Ishikawa (cell line): ENCODE measurements around the gene ACVR2A.

Experiments
- CEBPB ChIP-seq: IDR thresholded peaks from 2 replicates; pipeline ENCODE4 v1.6.1; 2012
- CREB1 ChIP-seq: IDR thresholded peaks from 2 replicates; pipeline ENCODE4 v1.6.1; 2012; ENCODE audit warnings: low read depth
- EGR1 ChIP-seq: IDR thresholded peaks from 2 replicates; pipeline ENCODE4 v1.6.1; 2012
- EP300 ChIP-seq: IDR thresholded peaks from 2 replicates; pipeline ENCODE4 v1.6.1; 2012; ENCODE audit warnings: borderline replicate concordance
- FOXM1 ChIP-seq: IDR thresholded peaks from 2 replicates; pipeline ENCODE4 v1.6.1; 2012; ENCODE audit warnings: low read depth, borderline replicate concordance
- MAX ChIP-seq: IDR thresholded peaks from 2 replicates; pipeline ENCODE4 v1.6.1; 2012
- NFIC ChIP-seq: IDR thresholded peaks from 2 replicates; pipeline ENCODE4 v1.6.1; 2012
- RAD21 ChIP-seq: IDR thresholded peaks from 2 replicates; pipeline ENCODE4 v1.6.1; 2012; ENCODE audit warnings: low read depth
- REST ChIP-seq: IDR thresholded peaks from 2 replicates; pipeline ENCODE4 v1.6.1; 2012; ENCODE audit warnings: low read depth, mild to moderate bottlenecking
- TAF1 ChIP-seq: IDR thresholded peaks from 2 replicates; pipeline ENCODE4 v1.6.1; 2012; ENCODE audit warnings: low read depth, mild to moderate bottlenecking
- TCF12 ChIP-seq: IDR thresholded peaks from 2 replicates; pipeline ENCODE4 v1.6.1; 2012; ENCODE audit warnings: low read depth
- TEAD4 ChIP-seq: IDR thresholded peaks from 2 replicates; pipeline ENCODE4 v1.6.1; 2012
- USF1 ChIP-seq: IDR thresholded peaks from 2 replicates; pipeline ENCODE4 v1.6.1; 2012
- YY1 ChIP-seq: IDR thresholded peaks from 2 replicates; pipeline ENCODE4 v1.6.1; 2012; ENCODE audit warnings: low read depth
- ZBTB7A ChIP-seq: IDR thresholded peaks from 2 replicates; pipeline ENCODE4 v1.6.1; 2012; ENCODE audit warnings: low read depth

ACVR2A gene

GRCh38 chr2:147810883-147811765 is 33.7 kb upstream of the ACVR2A start:
- TF ChIP-seq REST (no peak), ZBTB7A (no peak)

GRCh38 chr2:147818741-147819140 is 26.1 kb upstream of the ACVR2A start:
- TF ChIP-seq USF1 (no peak), REST (no peak), YY1 (no peak)

GRCh38 chr2:147824620-147825019 is 20.2 kb upstream of the ACVR2A start:
- TF ChIP-seq TCF12 (no peak), RAD21 (no peak), YY1 (no peak), FOXM1 (no peak), TEAD4 (no peak), CEBPB (no peak), ZBTB7A (no peak), MAX (no peak), EGR1 (no peak), NFIC (no peak)

GRCh38 chr2:147826278-147827087 is 18.3 kb upstream of the ACVR2A start:
- TF ChIP-seq FOXM1 = no peak
- no peak for TF ChIP-seq EGR1
- TF ChIP-seq TAF1 = no peak
- no peak for TF ChIP-seq CEBPB
- no peak for TF ChIP-seq USF1
- TF ChIP-seq TCF12 = no peak
- no peak for TF ChIP-seq RAD21
- no peak for TF ChIP-seq MAX
- TF ChIP-seq TEAD4 = no peak
- TF ChIP-seq ZBTB7A = no peak
- TF ChIP-seq EP300 = no peak
- TF ChIP-seq CREB1 = no peak
- TF ChIP-seq NFIC = no peak
- TF ChIP-seq REST = no peak
- no peak for TF ChIP-seq YY1

- no peak for TF ChIP-seq CEBPB
- no peak for TF ChIP-seq TEAD4
- no peak for TF ChIP-seq REST
- no peak for TF ChIP-seq FOXM1
Observed at GRCh38 chr2:147827088-147827375, 17.8 kb upstream of the ACVR2A start.
